GM19025 (cell line): ENCODE data around the gene PCSK6.
A peak's percentile ranks its signal among the peaks of the same experiment; 100 is the strongest.
"Not testable (repeated sequence)": the region's sequence is repeated elsewhere in the genome, so short reads cannot be mapped to it uniquely, and the experiment has no call there.

Source experiments
- ATAC-seq: cut with Tn5 transposase; IDR thresholded peaks from one replicate; pipeline ENCODE4 v1.9.1; 2021; ENCODE audit warnings: mild to moderate bottlenecking, low read depth, moderate library complexity; ENCODE audit not compliant: unreplicated experiment

The PCSK6 gene

DNA sequence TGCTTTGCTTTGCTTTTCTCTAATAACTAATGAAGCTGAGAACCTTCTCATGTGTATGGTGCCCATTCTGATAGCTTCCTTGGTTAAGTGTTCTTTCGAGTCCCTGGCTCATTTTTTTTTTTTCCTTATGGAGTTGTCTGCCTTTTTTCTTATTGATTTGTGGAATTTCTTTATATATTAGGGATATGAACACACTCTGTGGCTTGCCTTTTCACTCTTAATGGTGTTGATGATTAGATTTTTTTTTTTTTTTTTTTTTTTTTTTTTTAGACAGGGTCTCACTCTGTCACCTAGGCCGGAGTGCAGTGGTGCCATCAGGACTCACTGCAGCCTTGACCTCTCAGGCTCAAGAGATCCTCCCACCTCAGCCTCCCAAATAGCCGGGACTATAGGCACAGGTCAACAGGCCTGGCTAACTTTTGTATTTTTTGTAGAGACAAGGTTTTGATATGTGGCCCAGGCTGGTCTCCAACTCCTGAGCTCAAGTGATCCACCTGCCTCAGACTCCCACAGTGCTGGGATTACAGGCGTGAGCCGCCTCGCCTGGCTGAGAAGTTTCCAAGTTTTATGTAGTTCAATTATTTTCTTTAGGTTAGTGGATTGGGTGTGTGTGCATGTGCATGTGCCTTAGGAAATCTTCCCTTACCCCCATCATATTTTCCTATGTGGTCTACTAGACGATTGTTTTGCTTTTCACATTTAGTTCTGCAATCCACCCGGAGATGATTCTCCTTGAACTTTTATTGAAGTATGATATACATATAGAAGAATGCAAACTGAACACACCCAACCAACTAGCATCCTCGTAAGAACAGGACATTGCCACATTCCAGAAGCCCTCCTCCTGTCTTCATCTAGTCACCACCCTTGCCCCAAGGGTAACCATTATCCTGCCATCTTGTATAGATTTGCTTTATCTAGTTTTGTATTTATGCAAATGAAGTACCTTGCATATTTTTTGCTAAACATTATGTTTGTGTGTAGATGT lies 192.8 kb downstream of the PCSK6 start:
- no peak for ATAC-seq

DNA sequence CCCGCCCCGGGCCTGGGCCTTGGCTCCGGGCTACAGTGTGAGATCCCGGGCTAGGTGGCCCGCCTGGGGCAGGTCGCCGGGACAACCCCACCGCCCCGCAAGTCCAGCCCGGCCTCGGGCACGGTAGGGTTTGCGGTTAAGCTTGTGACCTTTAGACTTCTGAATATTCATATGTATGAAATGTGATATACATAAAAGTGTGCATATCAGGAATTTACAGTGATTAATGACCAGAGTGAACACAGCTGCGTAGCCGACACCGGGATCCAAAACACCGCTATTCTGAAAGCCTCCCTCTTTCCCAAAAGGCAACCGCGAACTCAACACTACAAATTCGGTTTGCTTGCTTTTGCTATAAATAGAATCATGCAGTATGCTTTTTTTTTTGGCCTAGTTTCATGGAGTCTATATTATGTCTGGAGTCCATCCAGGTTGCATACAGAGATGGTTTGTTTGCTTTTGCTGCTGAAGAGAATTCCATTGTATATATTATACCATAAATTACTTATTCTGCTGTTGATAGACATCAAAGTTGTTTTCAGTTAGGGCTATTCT lies 193.8 kb downstream of the PCSK6 start:
- no peak for ATAC-seq

DNA sequence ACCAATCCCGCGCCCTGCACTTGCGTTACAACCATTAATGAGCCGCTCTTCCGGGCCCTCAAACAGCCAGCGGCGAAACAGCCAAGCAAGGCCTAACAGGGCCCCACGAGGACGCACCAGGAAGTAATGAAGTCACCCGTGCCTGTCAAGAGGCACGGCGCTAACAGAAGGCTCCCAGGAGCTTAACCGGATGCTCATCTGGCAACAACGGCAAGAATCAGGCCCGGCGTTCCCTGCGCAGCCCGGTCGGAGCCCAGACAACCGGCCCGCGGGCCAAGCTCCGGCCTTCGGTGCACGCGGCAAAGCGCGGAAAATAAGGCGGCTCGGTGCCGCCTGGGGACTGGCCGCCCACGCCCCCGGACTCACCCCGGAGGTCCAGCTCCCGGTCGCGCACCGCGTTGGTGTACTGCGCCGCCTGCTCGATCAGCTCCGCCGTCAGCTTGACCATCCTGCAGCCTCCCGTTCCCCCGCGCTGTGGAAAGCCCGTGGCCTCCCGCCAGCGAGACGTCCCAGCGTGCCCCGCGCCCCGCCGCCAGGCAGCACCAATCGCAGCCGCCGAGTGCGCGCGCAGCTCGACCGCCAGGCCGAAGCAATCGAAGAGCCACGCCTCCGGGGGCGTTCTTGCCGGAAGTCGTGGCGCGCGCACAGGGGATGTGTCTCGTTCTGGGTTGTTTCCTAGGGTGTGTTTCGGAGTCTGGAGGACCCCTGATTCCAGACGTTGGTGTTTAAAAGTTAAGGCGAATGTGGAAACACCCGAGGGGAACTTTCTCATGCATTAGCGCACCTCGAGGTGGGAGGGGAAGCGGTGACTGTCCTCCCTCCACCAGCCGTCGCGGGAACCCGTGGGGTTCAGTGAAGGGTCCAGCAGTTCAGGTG lies 194.5 kb downstream of the PCSK6 start, which contains the start of gene SNRPA1:
TSS of gene SNRPA1 (minus strand) at position 518 of the 876 bp plus-strand sequence. CDS start at position 448, 70 bp downstream.
- peak; percentile 77 for ATAC-seq

GRCh38 chr15:101293122-101293521 lies 196.4 kb downstream of the PCSK6 start:
- ATAC-seq: no peak

DNA sequence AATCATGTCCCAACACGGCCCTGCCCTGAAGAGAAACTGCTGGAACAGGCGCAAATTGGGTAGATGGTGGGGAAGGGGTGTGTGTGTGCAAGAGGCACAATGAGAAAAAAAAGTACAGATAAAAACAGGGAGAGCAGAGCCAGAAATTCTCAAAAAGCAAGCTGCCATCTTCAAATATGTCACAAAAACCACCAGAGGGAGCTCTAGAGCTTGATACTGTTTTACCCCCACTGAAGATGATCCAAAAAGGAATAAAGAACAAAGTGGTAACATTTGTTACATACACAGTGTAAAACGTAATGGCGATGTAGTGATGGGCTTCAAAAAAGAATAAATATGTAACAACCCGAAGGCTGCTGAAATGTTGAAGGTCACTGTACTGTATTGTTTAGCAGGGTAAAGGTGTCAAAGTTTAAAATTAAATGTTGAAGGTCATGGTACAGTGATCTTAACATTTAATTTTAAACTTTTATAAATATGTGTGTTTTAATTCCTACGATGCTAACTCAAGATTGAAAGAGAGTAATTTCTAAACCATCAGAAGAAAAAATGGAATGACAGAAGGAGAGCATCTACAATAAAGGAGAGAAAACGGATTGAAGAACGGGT lies 200.5 kb downstream of the PCSK6 start:
- ATAC-seq: no peak

GRCh38 chr15:101287342-101287741 lies 202.2 kb downstream of the PCSK6 start:
- not testable (repeated sequence) for ATAC-seq

DNA sequence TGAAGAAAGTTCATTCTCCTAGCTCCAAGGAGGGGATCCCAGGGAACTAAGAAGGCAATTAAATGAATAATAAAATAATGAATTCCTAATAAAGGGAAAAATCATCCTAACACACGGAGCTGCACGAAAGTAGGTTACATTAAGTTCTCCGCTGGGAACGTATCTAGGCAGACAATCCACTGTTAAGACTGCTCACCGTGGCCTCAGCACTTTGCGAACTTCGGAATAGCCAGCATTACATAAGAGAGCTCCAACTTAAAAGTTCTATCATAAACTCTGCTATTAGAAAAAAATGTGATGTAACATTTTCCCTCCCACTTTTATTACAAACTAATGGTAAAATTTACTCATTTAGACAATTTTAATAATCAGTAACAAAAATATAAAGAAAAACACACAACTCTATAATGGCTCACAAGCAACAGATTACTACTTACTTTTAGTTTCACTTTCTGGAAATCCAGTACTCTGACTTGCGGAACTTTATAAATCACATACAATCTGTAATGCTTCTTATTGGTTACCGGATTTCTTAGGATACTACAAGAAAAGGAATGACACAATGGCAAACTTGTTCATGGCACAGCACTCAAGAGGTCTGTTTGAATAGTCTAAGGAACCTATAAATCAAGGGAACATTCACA lies 202.9 kb downstream of the PCSK6 start:
- no peak for ATAC-seq

DNA sequence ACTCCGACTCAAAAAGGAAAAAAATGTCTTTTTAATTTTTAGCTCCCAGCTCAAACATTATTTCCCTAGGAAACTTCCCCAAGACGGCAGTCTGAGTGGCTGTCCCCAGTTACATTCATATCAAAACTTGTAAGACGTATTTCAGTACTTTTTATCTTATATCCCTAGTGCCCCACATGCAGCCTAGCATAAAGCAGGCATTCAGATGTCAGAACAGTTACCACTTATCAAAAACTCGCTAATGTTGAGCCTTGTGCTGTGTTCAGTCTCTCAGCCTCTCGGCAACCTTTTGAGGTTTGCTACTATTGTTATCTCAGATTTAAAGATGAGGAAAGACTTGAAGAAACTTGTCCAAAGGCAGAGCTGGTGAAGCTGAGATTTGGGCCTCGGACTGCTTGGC lies 205.6 kb downstream of the PCSK6 start:
- no peak for ATAC-seq

GRCh38 chr15:101280007-101280406 lies 209.5 kb downstream of the PCSK6 start:
- no peak for ATAC-seq

DNA sequence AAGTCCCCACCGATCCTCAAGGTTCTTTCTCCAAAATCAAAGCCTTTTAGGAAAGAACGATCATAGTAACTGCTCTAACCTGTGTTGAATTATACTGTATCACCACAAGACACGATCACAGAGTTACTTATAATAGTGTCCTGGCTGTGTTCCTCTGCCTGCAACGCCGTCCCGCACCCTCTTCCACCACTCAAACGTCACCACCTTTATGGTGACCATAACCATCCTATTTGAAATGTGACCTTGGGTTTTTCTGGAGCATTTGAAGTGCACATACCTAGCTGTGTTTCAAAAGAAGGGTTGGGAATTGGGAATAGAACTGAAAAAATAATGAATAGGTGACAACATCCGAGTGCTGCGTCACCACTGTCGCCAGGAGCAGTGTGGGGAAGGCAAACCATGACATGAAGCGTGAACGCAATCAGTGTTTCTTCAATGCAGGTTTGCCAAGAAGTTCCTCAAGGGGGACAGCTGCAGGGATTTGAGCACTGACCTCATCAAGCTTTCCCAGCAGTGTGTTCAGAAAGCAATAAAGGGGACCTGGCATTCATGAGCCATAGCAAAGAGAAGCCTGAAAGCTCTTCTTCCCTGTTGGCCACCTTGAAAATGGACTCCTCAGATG lies 211.5 kb downstream of the PCSK6 start:
- ATAC-seq: no peak

- peak; percentile 88 for ATAC-seq
These were observed 212.3 kb downstream of the PCSK6 start, which contains the start of gene SELENOS for GRCh38 chr15:101277038-101277822. TSS of gene SELENOS (minus strand) at chr15:101277485. CDS start at chr15:101277417, 68 bp downstream.

DNA sequence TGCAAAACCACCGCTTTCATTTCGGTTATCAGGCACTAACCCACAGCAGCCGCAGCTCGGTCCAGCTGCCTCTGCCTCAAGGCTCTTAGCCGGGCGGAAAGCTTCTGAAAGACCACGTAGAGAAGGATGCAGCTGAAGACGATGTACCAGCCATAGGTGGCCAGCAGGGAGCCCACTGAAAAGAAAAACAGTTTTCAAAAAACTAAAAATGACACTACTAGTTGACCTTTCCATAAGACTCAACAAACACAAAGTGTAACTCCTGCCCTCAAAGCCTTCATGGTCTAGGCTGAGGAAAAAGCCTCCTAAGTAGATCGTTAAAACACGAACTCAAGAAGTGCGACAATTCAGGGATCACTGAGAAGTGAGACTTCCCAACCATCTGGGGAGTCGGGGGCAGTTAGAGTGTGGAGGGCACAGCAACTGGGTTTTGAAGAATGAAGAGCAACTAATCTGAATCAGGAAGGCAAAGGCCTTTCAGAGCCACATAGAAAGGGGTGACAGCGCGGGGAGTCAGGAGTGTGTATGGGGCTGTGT lies 212.9 kb downstream of the PCSK6 start:
- ATAC-seq: no peak

GRCh38 chr15:101275018-101275417 lies 214.5 kb downstream of the PCSK6 start:
- ATAC-seq: no peak

DNA sequence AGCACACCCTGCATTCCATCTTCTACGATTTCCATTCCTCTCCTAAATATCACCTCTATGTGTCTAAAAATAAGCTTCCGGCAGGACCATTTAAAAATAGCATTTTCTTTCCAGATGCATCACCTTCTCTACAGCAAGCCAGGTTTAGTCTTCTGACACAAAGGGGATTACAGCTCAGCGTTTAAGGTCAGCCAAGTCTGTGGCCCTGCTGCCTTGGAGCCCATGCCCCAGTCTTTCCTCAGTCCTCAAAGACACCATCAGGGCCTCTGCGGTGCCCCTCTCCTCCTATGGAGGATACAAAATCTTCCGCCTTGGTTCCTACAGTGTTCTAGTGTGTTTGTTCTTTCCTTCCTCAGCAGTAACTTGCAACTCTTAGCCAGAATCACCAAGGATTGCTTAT lies 216.0 kb downstream of the PCSK6 start:
- ATAC-seq: no peak

DNA sequence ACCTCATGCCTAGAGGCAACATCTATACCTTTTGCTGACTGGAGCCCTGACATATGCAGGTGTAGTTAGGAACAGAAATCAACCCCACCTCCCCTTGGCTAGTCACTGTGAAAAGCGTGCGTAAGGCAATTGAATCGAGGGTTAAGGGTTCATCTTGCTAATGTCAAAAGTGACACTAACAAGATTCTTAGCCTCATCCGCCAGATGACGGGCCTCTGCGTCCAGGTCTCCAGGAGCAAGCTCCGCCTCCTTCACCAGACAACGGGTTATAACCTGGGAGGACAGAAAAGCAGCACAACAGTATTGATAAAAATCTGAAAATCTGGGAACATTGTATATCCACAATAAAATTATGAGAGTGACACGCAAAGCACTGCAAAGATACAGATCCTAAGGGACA lies 216.9 kb downstream of the PCSK6 start:
- no peak for ATAC-seq

GRCh38 chr15:101269479-101270223 lies 219.9 kb downstream of the PCSK6 start:
- no peak for ATAC-seq

GRCh38 chr15:101267320-101268104 lies 222.0 kb downstream of the PCSK6 start:
- no peak for ATAC-seq
